HG03066 (cell line): ENCODE data around the gene PALM.
"Not testable (repeated sequence)": the region's sequence is repeated elsewhere in the genome, so short reads cannot be mapped to it uniquely, and the experiment has no call there.

ENCODE experiments used
- ATAC-seq: cut with Tn5 transposase; IDR thresholded peaks from one replicate; pipeline ENCODE4 v1.9.1; 2021; ENCODE audit warnings: low read depth; ENCODE audit not compliant: unreplicated experiment

PALM gene

GRCh38 chr19:729965-730668 is 21.4 kb downstream of the PALM start:
- ATAC-seq = no peak

DNA sequence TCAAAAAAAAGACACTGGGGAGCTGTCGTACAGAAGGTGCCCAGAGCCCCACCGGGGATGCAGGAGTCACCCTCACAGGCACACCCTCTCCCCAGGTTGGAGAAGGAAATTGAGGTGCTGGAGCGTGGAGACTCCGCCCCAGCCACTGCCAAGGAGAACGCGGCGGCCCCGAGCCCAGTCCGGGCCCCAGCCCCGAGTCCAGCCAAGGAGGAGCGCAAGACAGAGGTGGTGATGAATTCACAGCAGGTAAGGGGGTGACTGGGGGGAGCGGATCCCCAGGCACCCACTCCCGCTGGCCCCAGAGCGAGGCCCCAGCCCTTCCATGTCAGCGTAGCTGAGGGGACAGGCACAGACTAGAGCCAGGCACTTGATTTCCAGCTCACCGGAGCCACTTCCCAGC is 22.3 kb downstream of the PALM start:
- ATAC-seq = no peak

GRCh38 chr19:732148-733069 is 23.7 kb downstream of the PALM start:
- ATAC-seq = no peak

DNA sequence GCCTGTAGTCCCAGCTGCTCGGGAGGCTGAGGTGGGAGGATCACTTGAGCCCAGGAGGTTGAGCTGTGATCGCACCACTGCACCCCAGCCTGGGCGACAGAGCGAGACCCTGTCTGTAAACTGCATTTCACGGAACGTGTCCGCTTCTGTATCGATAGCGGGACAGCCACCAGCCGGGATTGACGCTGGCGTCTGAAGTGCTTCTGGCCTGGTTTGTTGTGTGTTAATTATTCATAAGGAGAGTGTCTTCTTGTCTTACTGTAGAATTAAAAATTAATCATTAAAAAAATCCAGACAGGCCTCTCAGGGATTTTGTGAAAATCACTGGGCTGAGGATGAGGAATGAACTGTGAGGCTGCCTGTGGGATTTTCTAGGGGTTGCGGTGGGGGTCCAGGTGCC is 26.0 kb downstream of the PALM start:
- no peak for ATAC-seq

- ATAC-seq = no peak
These were observed 27.4 kb downstream of the PALM start for GRCh38 chr19:736125-736524.

GRCh38 chr19:737591-738093 is 28.9 kb downstream of the PALM start:
- no peak for ATAC-seq

- no peak for ATAC-seq
These were observed 29.9 kb downstream of the PALM start for GRCh38 chr19:738509-739128.

DNA sequence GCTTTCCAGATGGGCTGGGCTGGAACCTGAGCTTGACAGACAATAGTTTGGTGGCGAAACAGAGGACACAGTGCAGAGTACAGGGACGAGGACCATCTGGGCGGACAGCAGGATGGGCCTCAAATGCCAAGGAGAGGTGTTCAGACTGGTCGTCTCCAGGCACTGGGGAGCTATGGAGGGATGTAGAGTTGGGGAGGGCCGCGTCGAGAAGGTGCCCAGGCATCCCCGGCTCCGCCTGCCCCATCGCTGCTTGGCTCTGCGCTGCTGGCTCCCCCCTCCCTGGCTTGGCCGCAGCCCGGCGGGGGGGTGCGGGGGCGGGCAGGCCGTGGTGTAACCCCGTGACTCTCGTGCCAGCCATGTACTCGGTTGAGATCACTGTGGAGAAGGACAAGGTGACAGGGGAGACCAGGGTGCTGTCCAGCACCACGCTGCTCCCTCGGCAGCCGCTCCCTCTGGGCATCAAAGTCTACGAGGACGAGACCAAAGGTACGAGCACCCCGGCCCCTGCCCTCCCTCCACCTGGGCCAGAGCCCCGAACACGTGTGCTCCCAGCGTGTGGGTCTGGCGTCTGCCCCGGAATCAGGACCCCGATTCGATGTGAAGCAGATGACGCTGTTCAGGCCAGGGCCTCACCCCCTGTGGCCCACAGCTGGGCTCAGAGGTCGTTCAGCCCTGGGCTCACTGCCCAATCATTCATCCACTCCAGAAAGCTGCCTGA is 31.4 kb downstream of the PALM start:
- no peak for ATAC-seq

DNA sequence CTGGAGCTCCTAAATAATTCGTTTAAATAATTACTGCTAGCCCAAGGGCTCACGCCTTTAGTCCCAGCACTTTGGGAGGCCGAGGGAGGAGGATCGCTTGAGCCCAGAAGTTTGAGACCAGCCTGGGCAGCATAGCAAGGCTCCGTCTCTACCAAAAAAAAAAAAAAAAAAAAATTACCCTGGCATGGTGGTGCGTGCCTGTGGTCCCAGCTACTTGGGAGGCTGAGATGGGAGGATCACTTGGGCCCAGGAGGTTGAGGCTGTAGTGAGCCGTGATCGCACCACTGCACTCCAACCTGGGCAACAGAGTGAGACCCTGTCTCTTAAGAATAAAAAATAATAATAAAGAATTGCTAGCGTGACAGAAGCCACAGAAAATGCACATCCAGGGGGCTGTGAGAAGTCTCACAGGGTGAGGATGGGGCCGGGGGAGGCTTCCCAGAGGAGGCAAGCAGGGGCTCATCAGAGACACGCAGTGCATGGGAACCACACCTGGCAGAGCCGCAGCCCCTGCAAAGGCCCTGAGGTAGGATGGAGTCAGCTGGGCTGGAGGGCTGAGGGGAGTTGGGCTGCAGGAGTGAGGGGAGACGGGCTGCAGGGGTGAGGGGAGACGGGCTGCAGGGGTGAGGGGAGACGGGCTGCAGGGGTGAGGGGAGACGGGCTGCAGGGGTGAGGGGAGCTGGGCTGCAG is 32.2 kb downstream of the PALM start:
- not testable (repeated sequence) for ATAC-seq

GRCh38 chr19:741506-742131 is 32.9 kb downstream of the PALM start:
- no peak for ATAC-seq

GRCh38 chr19:742540-743075 is 33.9 kb downstream of the PALM start:
- ATAC-seq = no peak

- ATAC-seq = no peak
These were observed 34.5 kb downstream of the PALM start for GRCh38 chr19:743168-743687.

GRCh38 chr19:745138-745537 is 36.4 kb downstream of the PALM start:
- ATAC-seq = not testable (repeated sequence)

DNA sequence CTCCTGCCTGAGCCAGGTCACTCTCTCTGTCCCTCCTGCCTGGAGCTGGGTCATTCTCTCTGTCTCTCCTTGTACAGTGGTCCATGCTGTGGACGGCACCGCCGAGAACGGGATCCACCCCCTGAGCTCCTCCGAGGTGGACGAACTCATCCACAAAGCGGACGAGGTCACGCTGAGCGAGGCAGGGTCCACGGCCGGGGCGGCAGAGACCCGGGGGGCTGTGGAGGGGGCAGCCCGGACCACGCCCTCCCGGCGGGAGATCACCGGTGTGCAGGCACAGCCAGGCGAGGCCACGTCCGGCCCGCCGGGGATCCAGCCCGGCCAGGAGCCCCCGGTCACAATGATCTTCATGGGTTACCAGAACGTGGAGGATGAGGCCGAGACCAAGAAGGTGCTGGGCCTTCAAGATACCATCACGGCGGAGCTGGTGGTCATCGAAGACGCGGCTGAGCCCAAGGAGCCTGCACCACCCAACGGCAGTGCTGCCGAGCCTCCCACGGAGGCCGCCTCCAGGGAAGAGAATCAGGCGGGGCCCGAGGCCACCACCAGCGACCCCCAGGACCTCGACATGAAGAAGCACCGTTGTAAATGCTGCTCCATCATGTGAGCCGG is 37.6 kb downstream of the PALM start:
- ATAC-seq = no peak

GRCh38 chr19:746956-747355 is 38.2 kb downstream of the PALM start:
- no peak for ATAC-seq

DNA sequence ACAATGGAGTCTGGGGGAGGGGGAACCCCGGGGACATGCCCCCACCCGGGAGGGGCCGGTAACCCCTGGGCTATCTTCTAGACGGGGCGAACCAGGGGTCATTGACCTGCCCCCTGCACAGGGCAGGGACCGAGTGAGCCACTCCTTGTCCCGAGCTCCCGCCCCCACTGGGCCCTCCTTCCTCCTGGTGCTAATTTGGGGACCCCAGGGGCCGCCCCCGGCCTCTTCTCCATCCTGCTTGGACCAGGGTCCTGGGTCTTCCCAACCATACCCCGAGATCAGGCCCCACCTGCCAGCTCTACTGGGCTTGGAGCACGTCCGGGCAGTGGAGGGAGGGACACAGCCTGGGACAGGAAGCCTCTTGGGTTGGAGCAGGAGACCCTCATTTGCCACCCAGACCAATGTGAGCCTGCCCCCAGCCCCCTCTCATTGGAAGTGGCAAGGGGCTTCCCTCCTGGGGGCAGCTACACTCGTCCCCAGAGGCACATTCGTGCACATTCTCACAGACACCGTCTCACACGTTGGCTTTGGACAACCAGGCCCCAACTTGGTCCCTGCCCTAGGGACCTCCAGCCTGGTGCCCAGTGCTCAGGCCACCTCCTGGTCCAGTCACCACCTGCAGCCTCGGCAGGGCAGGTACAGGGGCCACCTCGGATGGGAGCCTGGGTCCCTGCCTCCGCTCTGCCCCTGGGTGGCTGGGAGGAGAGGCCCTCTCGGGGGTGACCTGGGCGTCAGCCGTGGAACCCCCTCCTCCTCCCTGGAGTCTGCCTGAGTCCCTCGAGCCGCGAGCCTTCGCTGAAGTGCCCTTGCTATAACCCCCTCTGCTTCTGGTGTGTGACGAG is 38.9 kb downstream of the PALM start:
- no peak for ATAC-seq

DNA sequence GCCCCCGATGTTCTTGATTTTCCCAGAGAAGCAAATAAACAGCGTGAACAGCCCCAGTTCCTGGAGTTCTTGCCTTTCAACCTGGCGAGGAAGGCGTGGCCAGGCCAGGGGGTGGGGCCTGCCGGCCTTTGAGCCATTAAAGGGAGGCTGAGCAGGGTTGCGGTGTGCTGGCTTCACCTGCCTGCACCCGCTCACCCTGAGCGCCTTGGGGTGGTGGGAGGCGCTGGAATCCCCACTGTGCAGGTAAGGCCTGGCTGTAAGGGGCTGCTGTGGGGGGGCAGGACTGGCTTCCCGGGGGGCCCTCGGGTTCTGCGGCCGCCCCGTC is 39.5 kb downstream of the PALM start:
- ATAC-seq = no peak

- ATAC-seq = no peak
These were observed 41.1 kb downstream of the PALM start for GRCh38 chr19:749811-750210.
